Trophoblast cell (in vitro differentiated cells and primary cell): ENCODE measurements around the gene SEH1L.
A peak's percentile ranks its signal among the peaks of the same experiment; 100 is the strongest.
"Not testable (repeated sequence)": the region's sequence is repeated elsewhere in the genome, so short reads cannot be mapped to it uniquely, and the experiment has no call there.

ENCODE experiments used
- DNase-seq, 2 donors: peaks; one replicate each; pipeline ENCODE4 v3.0.0-alpha.2; 2016
- H2AFZ ChIP-seq: 2 replicates; pipeline ENCODE4 v1.6.1; 2013; ENCODE audit warnings: low read length, moderate library complexity, mild to moderate bottlenecking; ENCODE audit not compliant: insufficient read depth, poor library complexity
- H2AK5ac ChIP-seq: 2 replicates; pipeline ENCODE4 v1.6.1; 2013; ENCODE audit warnings: mild to moderate bottlenecking, low read length
- H2BK120ac ChIP-seq: 2 replicates; pipeline ENCODE4 v1.6.1; 2013; ENCODE audit warnings: low read length, mild to moderate bottlenecking, moderate library complexity; ENCODE audit not compliant: insufficient read depth, poor library complexity
- H2BK12ac ChIP-seq: 2 replicates; pipeline ENCODE4 v1.6.1; 2013; ENCODE audit warnings: mild to moderate bottlenecking, low read length, moderate library complexity
- H2BK5ac ChIP-seq: 2 replicates; pipeline ENCODE4 v1.6.1; 2013; ENCODE audit warnings: low read length, low read depth, moderate library complexity, mild to moderate bottlenecking; ENCODE audit not compliant: poor library complexity
- H3K14ac ChIP-seq: 2 replicates; pipeline ENCODE4 v1.6.1; 2013; ENCODE audit warnings: mild to moderate bottlenecking, low read length
- H3K18ac ChIP-seq: 2 replicates; pipeline ENCODE4 v1.6.1; 2013; ENCODE audit warnings: mild to moderate bottlenecking, low read length
- H3K23ac ChIP-seq: 2 replicates; pipeline ENCODE4 v1.6.1; 2013; ENCODE audit warnings: low read length
- H3K27ac ChIP-seq: 2 replicates; pipeline ENCODE4 v1.5.1; 2013; ENCODE audit warnings: low read depth, mild to moderate bottlenecking, inconsistent platforms, low read length, moderate library complexity
- H3K27me3 ChIP-seq: 2 replicates; pipeline ENCODE4 v1.6.1; 2013; ENCODE audit warnings: inconsistent platforms, mild to moderate bottlenecking, low read length, moderate library complexity; ENCODE audit not compliant: insufficient read depth
- H3K36me3 ChIP-seq, 2 experiments: 1 replicate in 1 of 2; 2 replicates in 1 of 2; pipeline ENCODE4 v1.6.1; 2013; ENCODE audit warnings: low read length in 2 of 2, mild to moderate bottlenecking in 2 of 2, moderate library complexity in 1 of 2; ENCODE audit not compliant: insufficient read depth in 2 of 2, control insufficient read depth in 1 of 2
- H3K4ac ChIP-seq: 2 replicates; pipeline ENCODE4 v1.6.1; 2013; ENCODE audit warnings: low read depth, mild to moderate bottlenecking, low read length, moderate library complexity
- H3K4me1 ChIP-seq, 2 experiments: 1 replicate in 1 of 2; 2 replicates in 1 of 2; pipeline ENCODE4 v1.6.1; 2013; ENCODE audit warnings: low read length in 2 of 2, mild to moderate bottlenecking in 2 of 2, moderate library complexity in 1 of 2; ENCODE audit not compliant: insufficient read depth in 2 of 2, control insufficient read depth in 1 of 2
- H3K4me2 ChIP-seq: 2 replicates; pipeline ENCODE4 v1.6.1; 2013; ENCODE audit warnings: inconsistent platforms, mild to moderate bottlenecking, low read length, moderate library complexity
- H3K4me3 ChIP-seq: 2 replicates; pipeline ENCODE4 v1.5.1; 2013; ENCODE audit warnings: mild to moderate bottlenecking, low read depth, low read length, inconsistent platforms
- H3K79me1 ChIP-seq: one replicate; pipeline ENCODE4 v1.6.1; 2013; ENCODE audit warnings: low read length
- H3K79me2 ChIP-seq: 2 replicates; pipeline ENCODE4 v1.6.1; 2013; ENCODE audit warnings: low read length, mild to moderate bottlenecking; ENCODE audit not compliant: control insufficient read depth, insufficient read depth, poor library complexity
- H3K9ac ChIP-seq: 2 replicates; pipeline ENCODE4 v1.6.1; 2013; ENCODE audit warnings: mild to moderate bottlenecking, low read length
- H3K9me3 ChIP-seq: 2 replicates; pipeline ENCODE4 v1.6.1; 2013; ENCODE audit warnings: low read depth, mild to moderate bottlenecking, control low read depth, inconsistent platforms, low read length; ENCODE audit not compliant: insufficient read depth
- H4K12ac ChIP-seq: 2 replicates; pipeline ENCODE4 v1.6.1; 2013; ENCODE audit warnings: low read depth, mild to moderate bottlenecking, low read length, moderate library complexity
- H4K8ac ChIP-seq: 2 replicates; pipeline ENCODE4 v1.6.1; 2013; ENCODE audit warnings: low read depth, mild to moderate bottlenecking, low read length, moderate library complexity
- H4K91ac ChIP-seq: one replicate; pipeline ENCODE4 v1.6.1; 2013; ENCODE audit warnings: low read depth, mild to moderate bottlenecking, low read length, moderate library complexity
- WGBS: extraction: QIAGEN DNeasy Blood & Tissue Kit; methylation state at CpG from one replicate; pipeline ENCODE4 v1.1.7; 2013; ENCODE audit warnings: missing lambda C conversion rate; ENCODE audit not compliant: insufficient read length, insufficient coverage; ENCODE audit errors: extremely low coverage; 5-methylcytosine and 5-hydroxymethylcytosine counted together

SEH1L gene

DNA sequence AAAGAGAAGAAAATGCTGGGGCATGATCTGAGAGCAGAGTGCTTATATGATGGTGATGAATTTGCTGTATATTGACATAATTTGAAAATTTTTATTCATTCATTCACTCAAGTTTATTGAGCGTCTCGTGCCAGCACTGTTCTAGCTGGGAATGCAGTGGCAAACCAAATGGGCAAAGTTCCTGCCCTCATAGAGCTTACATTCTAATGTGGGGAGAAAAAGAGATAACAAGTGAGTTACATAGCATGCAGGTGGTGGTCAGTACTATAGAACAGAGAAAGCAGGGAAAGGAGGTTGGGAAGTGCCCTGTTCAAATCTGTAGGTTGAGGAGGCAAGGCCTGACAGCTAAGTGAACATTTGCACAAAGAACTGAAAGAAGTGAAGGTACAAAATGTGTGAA lies 47.6 kb downstream of the SEH1L start:
- H2AFZ ChIP-seq = no peak overlapping the region
- no CpG with 5 or more reads among the region's 2 CpGs for WGBS
- H3K4me1 ChIP-seq = peaks cover 2 to 3% of the 10 kb centered on the region in 2 experiments

DNA sequence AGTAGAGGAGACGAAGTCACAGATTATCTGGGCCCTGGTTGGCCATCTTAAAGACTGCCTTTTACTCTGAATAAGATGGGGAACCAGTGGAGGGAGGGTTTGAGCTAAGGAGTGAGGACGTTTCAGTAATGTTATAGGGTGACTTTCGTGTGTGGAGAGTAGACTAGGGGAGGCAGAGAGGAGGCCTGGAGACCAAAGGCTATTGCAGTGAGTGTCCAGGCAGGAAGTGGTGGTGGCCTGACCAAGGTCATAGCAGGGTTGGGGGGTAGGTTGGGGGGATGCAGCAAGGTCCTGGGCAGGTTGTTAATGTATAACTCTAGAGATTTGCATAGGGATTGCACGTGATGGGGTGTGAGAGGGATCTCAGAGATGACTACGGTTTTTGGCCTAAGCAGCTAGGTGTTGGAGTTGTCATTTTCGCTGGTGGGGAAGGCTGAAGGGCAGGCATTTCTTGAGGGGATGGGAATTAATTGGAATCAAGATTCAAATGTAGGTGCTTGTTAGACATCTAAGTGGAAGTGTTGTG lies 48.2 kb downstream of the SEH1L start:
- H3K18ac ChIP-seq = no peak overlapping the region
- H2BK5ac ChIP-seq = no peak overlapping the region
- H4K12ac ChIP-seq = no peak overlapping the region
- no peak overlapping the region for H2BK12ac ChIP-seq
- no peak overlapping the region for H2AFZ ChIP-seq
- H3K27ac ChIP-seq = no peak overlapping the region
- peak overlapping the region; percentile 56 for H3K4ac ChIP-seq
- H3K27me3 ChIP-seq = no peaks in the 10 kb centered on the region
- no peak overlapping the region for H3K9ac ChIP-seq
- H3K4me3 ChIP-seq = no peak overlapping the region
- no peak for DNase-seq
- WGBS = no CpG with 5 or more reads among the region's 6 CpGs
- H4K8ac ChIP-seq = no peak overlapping the region
- H2AK5ac ChIP-seq = no peak overlapping the region
- no peak overlapping the region for H3K23ac ChIP-seq
- no peak overlapping the region for H2BK120ac ChIP-seq
- H3K14ac ChIP-seq = no peak overlapping the region
- H3K79me1 ChIP-seq = peaks cover 2% of the 10 kb centered on the region
- peaks cover 3 to 4% of the 10 kb centered on the region in 2 experiments for H3K36me3 ChIP-seq
- H3K9me3 ChIP-seq = no peaks in the 10 kb centered on the region
- H3K4me1 ChIP-seq = peaks cover 1 to 3% of the 10 kb centered on the region in 2 experiments
- H3K79me2 ChIP-seq = peaks cover 8% of the 10 kb centered on the region
- H4K91ac ChIP-seq = no peak overlapping the region
- H3K4me2 ChIP-seq = no peak overlapping the region

More for the DNA sequence above, 47.6 kb downstream of the SEH1L start:
- H2BK120ac ChIP-seq = no peak overlapping the region
- no peak overlapping the region for H3K14ac ChIP-seq
- no peak overlapping the region for H2BK5ac ChIP-seq
- no peak overlapping the region for H4K91ac ChIP-seq
- H3K27ac ChIP-seq = no peak overlapping the region
- H3K9ac ChIP-seq = no peak overlapping the region
- peaks cover 6% of the 10 kb centered on the region for H3K79me1 ChIP-seq
- H3K4me2 ChIP-seq = no peak overlapping the region
- no peak overlapping the region for H3K4me3 ChIP-seq
- H2AK5ac ChIP-seq = no peak overlapping the region
- no peaks in the 10 kb centered on the region for H3K27me3 ChIP-seq
- no peak overlapping the region for H3K23ac ChIP-seq
- H4K12ac ChIP-seq = no peak overlapping the region
- DNase-seq = no peak
- H4K8ac ChIP-seq = no peak overlapping the region
- H3K79me2 ChIP-seq = peaks cover 11% of the 10 kb centered on the region
- peak overlapping the region; percentile 56 for H3K4ac ChIP-seq
- H3K36me3 ChIP-seq = peaks cover under 1 to 4% of the 10 kb centered on the region in 2 experiments
- no peak overlapping the region for H3K18ac ChIP-seq
- no peaks in the 10 kb centered on the region for H3K9me3 ChIP-seq
- no peak overlapping the region for H2BK12ac ChIP-seq

DNA sequence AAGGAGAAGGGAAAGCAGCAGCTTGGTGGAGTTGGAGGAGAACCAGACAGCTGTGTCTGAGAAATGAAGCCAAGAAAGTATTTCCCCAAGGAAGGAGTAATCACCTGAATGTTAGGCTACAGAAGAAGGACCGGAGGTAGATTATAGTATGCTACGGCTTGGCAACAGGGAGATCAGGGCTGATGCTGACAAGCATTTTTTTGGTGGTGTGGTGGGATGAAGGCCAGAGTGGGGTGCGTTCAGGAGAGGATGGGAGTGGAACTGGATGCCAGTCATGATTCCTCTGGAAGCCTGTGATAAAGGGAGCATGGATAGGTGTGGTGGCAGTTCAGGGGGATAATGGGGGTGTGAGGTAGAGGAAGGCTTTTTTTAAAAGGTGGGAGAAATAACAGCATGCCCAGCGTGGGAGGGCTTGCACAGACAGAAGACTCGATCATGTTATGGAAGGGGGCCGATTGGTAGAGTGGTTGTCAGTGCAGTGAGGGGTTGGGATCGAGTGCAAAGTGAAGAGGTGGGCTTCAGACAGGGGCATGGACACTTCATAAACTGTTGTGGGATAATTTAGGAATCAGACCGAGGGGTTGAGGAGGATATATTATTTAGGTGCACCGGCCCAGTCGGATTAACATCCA lies 49.0 kb downstream of the SEH1L start:
- H3K36me3 ChIP-seq = peaks cover 3 to 4% of the 10 kb centered on the region in 2 experiments
- no peak overlapping the region for H3K18ac ChIP-seq
- no peak overlapping the region for H3K23ac ChIP-seq
- H3K27ac ChIP-seq = no peak overlapping the region
- peak overlapping the region; percentile 23 for H3K4ac ChIP-seq
- H2BK120ac ChIP-seq = no peak overlapping the region
- H2BK12ac ChIP-seq = no peak overlapping the region
- no peak overlapping the region for H2AK5ac ChIP-seq
- no peak overlapping the region for H3K14ac ChIP-seq
- no peak for DNase-seq
- H4K12ac ChIP-seq = no peak overlapping the region
- H3K79me2 ChIP-seq = peaks cover 4% of the 10 kb centered on the region
- H4K8ac ChIP-seq = no peak overlapping the region
- H3K9ac ChIP-seq = no peak overlapping the region
- H3K9me3 ChIP-seq = no peaks in the 10 kb centered on the region
- no peak overlapping the region for H2AFZ ChIP-seq
- no peak overlapping the region for H3K4me2 ChIP-seq
- H4K91ac ChIP-seq = no peak overlapping the region
- no CpG with 5 or more reads among the region's 10 CpGs for WGBS
- H3K27me3 ChIP-seq = no peaks in the 10 kb centered on the region
- H2BK5ac ChIP-seq = no peak overlapping the region
- H3K4me3 ChIP-seq = no peak overlapping the region
- H3K4me1 ChIP-seq = peaks cover 1 to 3% of the 10 kb centered on the region in 2 experiments
- no peaks in the 10 kb centered on the region for H3K79me1 ChIP-seq

DNA sequence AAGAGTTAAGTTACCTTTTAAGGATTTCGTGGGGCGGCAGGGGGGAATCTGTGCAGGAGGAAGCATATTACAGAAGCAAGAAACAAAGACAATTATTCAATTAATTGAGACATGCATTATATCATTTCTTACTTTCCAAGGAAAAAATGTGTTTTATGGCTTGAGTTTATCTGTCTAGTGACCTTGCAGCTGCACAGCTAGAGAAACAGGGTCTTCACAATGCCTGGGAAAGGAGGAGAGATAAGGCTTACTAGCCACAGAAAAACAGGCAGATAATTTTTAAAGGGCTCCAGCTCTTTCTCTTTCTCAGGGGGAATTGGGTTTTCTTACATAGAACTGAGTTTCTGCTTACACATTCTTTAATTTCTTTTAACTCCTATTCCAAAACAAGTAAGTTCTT lies 49.5 kb downstream of the SEH1L start:
- H3K79me1 ChIP-seq, H4K91ac ChIP-seq, H4K8ac ChIP-seq, H3K4me1 ChIP-seq, H3K14ac ChIP-seq, H3K4me2 ChIP-seq, H4K12ac ChIP-seq, H2AFZ ChIP-seq, H3K36me3 ChIP-seq, H3K27me3 ChIP-seq, H3K4ac ChIP-seq, H3K9me3 ChIP-seq, H2BK120ac ChIP-seq, H3K79me2 ChIP-seq, H3K27ac ChIP-seq, H3K23ac ChIP-seq, H3K18ac ChIP-seq, H3K9ac ChIP-seq, DNase-seq, H2BK5ac ChIP-seq, H3K4me3 ChIP-seq, H2BK12ac ChIP-seq, H2AK5ac ChIP-seq: not testable (repeated sequence)
- no CpG with 5 or more reads among the region's 2 CpGs for WGBS
